OCI-LY7 (cell line): ENCODE results near the gene CFTR.

Source experiments
- EZH2phosphoT487 ChIP-seq: fragments of 200-600 bp; sonication (generic); IDR thresholded peaks from 2 replicates; pipeline ENCODE4 v1.6.1; 2018; ENCODE audit warnings: low read depth, borderline replicate concordance, mild to moderate bottlenecking, mixed run types, antibody characterized with exemption, low read length, moderate library complexity, mixed read lengths
- TF ChIP-seq, protein P1 (sequence below): fragments of 200-600 bp; sonication (generic); conservative IDR thresholded peaks from 2 replicates; pipeline ENCODE4 v1.5.1; 2014; ENCODE audit warnings: mild to moderate bottlenecking, antibody characterized with exemption, low read length, moderate library complexity, mixed read lengths

GRCh38 chr7:117666031-117666430 is 186.2 kb downstream of the CFTR start:
- TF ChIP-seq, protein P1, sequence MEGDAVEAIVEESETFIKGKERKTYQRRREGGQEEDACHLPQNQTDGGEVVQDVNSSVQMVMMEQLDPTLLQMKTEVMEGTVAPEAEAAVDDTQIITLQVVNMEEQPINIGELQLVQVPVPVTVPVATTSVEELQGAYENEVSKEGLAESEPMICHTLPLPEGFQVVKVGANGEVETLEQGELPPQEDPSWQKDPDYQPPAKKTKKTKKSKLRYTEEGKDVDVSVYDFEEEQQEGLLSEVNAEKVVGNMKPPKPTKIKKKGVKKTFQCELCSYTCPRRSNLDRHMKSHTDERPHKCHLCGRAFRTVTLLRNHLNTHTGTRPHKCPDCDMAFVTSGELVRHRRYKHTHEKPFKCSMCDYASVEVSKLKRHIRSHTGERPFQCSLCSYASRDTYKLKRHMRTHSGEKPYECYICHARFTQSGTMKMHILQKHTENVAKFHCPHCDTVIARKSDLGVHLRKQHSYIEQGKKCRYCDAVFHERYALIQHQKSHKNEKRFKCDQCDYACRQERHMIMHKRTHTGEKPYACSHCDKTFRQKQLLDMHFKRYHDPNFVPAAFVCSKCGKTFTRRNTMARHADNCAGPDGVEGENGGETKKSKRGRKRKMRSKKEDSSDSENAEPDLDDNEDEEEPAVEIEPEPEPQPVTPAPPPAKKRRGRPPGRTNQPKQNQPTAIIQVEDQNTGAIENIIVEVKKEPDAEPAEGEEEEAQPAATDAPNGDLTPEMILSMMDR = no peak
- TF ChIP-seq EZH2phosphoT487 = no peak
